ENCODE results near the gene UVRAG. TPM values are rescaled to one million over a fixed set of nuclear protein-coding genes. Genes with fewer than 3 reads are reported as not detected.

Gene UVRAG
- total and polyA plus RNA-seq, 2 of the 13 experiments (the other 11 are each of a cell fraction or from before 2014, with no cell fraction given) = 9.7 to 17.3 TPM

- TF ChIP-seq ZNF562 (CRISPR knock-in tag; IDR thresholded peaks at IDR 0.05; ENCODE audit: borderline replicate concordance) = no peak
- no peak for TF ChIP-seq MZF1 (CRISPR knock-in tag; IDR thresholded peaks at IDR 0.05; ENCODE audit: borderline replicate concordance)
- no peak for TF ChIP-seq ATF6 (CRISPR knock-in tag; conservative IDR thresholded peaks at IDR 0.05)
- no peak; the same call in 1 of the 2 replicates for TF ChIP-seq ZFP91 (CRISPR knock-in tag; IDR thresholded peaks at IDR 0.05; ENCODE audit: borderline replicate concordance)
- TF ChIP-seq TOPORS (CRISPR knock-in tag; IDR thresholded peaks at IDR 0.05) = no peak
- TF ChIP-seq PLSCR1 (CRISPR knock-in tag; IDR thresholded peaks at IDR 0.05; ENCODE audit: borderline replicate concordance) = no peak
- TF ChIP-seq ZNF720 (CRISPR knock-in tag; IDR thresholded peaks at IDR 0.05) = no peak
- no peak for TF ChIP-seq RBAK (CRISPR knock-in tag; IDR thresholded peaks at IDR 0.05)
- TF ChIP-seq IKZF5 (CRISPR knock-in tag; IDR thresholded peaks at IDR 0.05) = no peak
- no peak for TF ChIP-seq ATF4 (CRISPR knock-in tag; IDR thresholded peaks at IDR 0.05)
- peak; percentile 35 for TF ChIP-seq ZSCAN31 (CRISPR knock-in tag; IDR thresholded peaks at IDR 0.05; ENCODE audit: low read depth)
- TF ChIP-seq FOSL2 (CRISPR knock-in tag; IDR thresholded peaks at IDR 0.05) = no peak; the same call in 1 of the 2 replicates
- no peak for TF ChIP-seq NFKBIZ (CRISPR knock-in tag; IDR thresholded peaks at IDR 0.05)
- 0 out of 2 replicates have a peak, but pooled peaks have one; percentile 5 for TF ChIP-seq ZSCAN25 (CRISPR knock-in tag; IDR thresholded peaks at IDR 0.05)
- TF ChIP-seq YEATS2 (CRISPR knock-in tag; IDR thresholded peaks at IDR 0.05; ENCODE audit: borderline replicate concordance) = peak; percentile 81
- no peak for TF ChIP-seq ZSCAN21 (CRISPR knock-in tag; IDR thresholded peaks at IDR 0.05; ENCODE audit: borderline replicate concordance)
- no peak for TF ChIP-seq ZNF33B (CRISPR knock-in tag; IDR thresholded peaks at IDR 0.05)
Measured at GRCh38 chr11:75814677-75815344, at the start of gene UVRAG (continued).

Data from HepG2 (cell line).